GM04503 (cell line): ENCODE data around the gene BTBD1.

Experiments
- DNase-seq: peaks from one replicate; pipeline ENCODE4 v3.0.0-alpha.2; 2012; ENCODE audit warnings: low read depth

Gene BTBD1

GRCh38 chr15:82993144-82993543 lies 73.9 kb downstream of the BTBD1 start:
- no peak for DNase-seq

DNA sequence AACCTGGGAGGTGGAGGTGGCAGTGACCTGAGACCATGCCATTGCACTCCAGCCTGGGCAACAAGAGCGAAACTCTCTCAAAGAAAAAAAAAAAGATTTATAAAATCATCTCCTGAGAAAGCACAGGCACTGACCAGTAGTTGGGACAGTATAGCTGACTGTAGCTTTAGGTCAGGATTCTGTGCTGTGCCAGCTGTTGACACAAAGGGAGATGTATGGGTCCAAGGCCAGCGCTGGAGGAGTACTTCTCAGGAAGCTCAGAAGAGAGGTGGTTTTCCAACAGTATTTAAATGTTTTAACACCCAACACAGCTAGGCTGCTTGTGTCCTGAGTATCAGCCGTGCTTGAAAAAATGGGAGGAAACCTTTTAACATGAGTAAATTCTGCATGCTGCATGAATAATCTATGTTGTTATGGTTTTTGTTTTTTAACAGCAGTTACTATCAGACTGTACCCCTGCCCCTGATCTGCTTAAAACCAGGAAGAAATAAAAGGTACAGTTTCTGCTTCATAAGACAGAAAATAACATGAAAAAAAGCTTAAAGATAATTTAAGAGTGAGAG lies 74.5 kb downstream of the BTBD1 start:
- DNase-seq, result no peak

- no peak for DNase-seq
Observed at GRCh38 chr15:82986442-82986780, 80.6 kb downstream of the BTBD1 start.

DNA sequence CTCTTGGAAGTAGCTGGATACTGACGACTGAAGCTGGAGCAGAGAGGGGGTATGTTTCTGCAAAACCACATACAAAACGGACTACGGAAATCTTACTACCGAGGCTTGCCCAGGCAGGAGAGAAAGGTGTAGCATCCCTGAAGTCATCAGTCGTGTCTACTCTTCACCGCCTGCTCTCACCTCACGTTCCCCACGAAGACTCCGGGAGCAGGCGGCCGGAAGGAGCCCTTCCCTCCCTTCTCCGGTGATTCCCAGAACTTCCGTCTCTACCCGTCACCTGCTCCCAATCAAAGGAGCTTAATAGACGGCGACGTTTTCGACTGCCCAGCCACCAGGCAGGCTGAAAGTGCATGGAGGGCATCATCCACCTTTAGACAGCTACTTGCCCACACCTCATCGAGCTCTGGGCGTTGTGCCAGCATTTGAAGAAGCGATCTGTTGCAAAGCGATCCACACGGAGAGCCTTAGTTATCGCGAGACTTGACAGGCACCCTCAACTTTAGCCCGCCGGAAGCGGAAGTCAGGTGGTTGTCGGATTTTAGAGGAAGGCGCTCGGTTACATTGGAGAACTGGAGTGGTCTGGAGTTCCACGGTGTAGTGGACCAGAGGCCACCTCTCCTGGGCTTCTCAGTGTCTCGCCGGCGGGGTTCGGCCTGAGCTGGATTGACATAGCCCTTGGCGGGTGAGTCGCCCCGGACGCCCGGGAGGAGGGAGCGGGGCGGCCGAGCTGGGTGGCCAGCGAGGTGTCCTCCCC lies 81.2 kb downstream of the BTBD1 start, which contains the start of gene RAMAC:
Gene RAMAC, plus strand, starts transcription at position 523 of the 754 bp plus-strand sequence. CDS start 2,809 bp downstream, outside the sequence.
- DNase-seq, result peak; percentile 78

GRCh38 chr15:82980981-82981380 lies 86.1 kb downstream of the BTBD1 start:
- DNase-seq, result no peak

- no peak for DNase-seq
Observed at GRCh38 chr15:82979726-82980125, 87.3 kb downstream of the BTBD1 start.

DNA sequence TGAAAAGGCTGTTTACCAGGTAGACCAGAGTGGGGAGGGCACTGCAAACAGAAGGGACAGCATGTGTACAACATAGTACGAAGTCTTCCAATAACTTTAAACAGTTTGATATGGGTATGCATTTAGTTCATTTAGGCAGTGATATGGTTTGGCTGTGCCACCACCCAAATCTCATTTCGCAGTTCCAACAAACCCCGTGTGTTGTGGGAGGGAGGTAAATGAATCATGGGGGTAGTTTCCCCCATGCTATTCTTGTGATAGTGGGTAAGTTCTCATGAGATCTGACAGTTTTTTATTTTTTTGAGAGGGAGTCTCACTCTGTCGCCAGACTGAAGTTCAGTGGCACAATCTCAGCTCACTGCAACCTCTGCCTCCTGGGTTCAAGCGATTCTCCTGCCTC lies 88.6 kb downstream of the BTBD1 start:
- no peak for DNase-seq

GRCh38 chr15:82977076-82977475 lies 90.0 kb downstream of the BTBD1 start:
- no peak for DNase-seq

DNA sequence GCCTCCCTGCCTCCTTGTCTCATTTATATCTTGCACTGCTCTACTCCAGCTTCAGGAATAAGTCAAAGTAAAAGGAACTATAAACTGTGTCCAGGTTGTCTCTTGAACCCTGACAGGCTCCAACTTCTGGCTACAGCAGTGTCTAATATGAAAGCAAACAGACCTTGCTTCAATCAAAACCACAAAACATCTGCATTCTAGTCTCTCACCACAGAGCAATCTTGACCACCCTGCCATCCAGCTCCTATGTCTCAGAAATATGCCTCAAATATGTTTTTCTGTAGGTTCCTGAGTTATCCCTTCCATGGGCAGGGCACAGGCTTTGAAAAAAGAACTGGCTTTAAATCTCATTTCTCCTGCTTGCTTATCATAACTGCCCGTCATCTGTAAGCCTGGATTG lies 94.1 kb downstream of the BTBD1 start:
- DNase-seq, result no peak

GRCh38 chr15:82971218-82971984 lies 95.7 kb downstream of the BTBD1 start:
- DNase-seq, result no peak

- no peak for DNase-seq
Observed at GRCh38 chr15:82970696-82971095, 96.4 kb downstream of the BTBD1 start.

GRCh38 chr15:82970078-82970686 lies 96.9 kb downstream of the BTBD1 start:
- no peak for DNase-seq

- no peak for DNase-seq
Observed at GRCh38 chr15:82969353-82969752, 97.7 kb downstream of the BTBD1 start.

- peak; percentile 59 for DNase-seq
Observed at GRCh38 chr15:82968066-82968465, 99.0 kb downstream of the BTBD1 start.

DNA sequence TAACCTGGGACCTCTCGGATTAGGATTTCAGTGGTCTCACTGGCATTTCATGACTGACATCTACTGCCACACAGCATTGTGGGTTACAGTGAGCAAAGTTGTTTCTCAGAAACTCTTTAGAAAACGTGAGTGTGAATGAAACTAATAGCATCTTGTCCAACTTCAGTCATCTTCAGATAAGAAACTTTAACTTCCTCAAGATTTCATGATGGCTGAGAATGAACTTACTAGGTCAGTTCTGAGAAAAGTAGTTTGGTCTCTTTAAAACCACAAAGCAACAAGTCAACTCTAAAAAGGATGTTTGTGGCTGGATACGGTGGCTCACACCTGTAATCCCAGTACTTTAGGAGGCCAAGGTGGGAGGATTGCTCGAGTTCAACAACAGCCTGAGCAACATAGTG lies 100.4 kb downstream of the BTBD1 start:
- no peak for DNase-seq
